H1 (cell line): Measurements from ENCODE around the gene STX4. TPM values are rescaled to one million over a fixed set of nuclear protein-coding genes. Genes with fewer than 3 reads are reported as not detected.

Source experiments
- CTCF ChIA-PET: fragments of 300-600 bp; sonication (Branson Sonifier 250); formaldehyde crosslinking; loops from one replicate; lab custom pipeline; 2021; ENCODE audit not compliant: partially characterized antibody; lab: Charles Lee
- POLR2A ChIA-PET: fragments of 300-600 bp; sonication (Branson Sonifier 250); formaldehyde crosslinking; loops from one replicate; lab custom pipeline; 2021; ENCODE audit warnings: inconsistent platforms; ENCODE audit not compliant: partially characterized antibody; lab: Charles Lee
- DNase-seq, 2 experiments: peaks; one replicate each; pipeline versions ENCODE4 v3.0.0 to v3.0.0-alpha.2; 2010 to 2022; ENCODE audit warnings: low spot score in 2 of 2, low read depth in 1 of 2, mixed read lengths in 1 of 2
- FAIRE-seq: peaks from 2 replicates; lab custom pipeline; 2011; peaks lifted over from hg19 to GRCh38; lab: Jason Lieb, UNC
- H2AFZ ChIP-seq: 2 replicates; pipeline ENCODE4 v1.8.1; 2012; ENCODE audit warnings: low read length, inconsistent platforms
- H2AK5ac ChIP-seq: 2 replicates; pipeline ENCODE4 v1.6.1; 2013; ENCODE audit warnings: low read depth, low read length
- H2BK120ac ChIP-seq: replicated peaks from 2 replicates; pipeline ENCODE3; 2013; ENCODE audit warnings: low read depth, low read length, inconsistent platforms
- H2BK12ac ChIP-seq: 2 replicates; pipeline ENCODE4 v1.6.1; 2013; ENCODE audit warnings: low read depth, low read length
- H2BK15ac ChIP-seq: 2 replicates; pipeline ENCODE4 v1.6.1; 2013; ENCODE audit warnings: low read length
- H2BK20ac ChIP-seq: 2 replicates; pipeline ENCODE4 v1.6.1; 2013; ENCODE audit warnings: low read length
- H2BK5ac ChIP-seq: 2 replicates; pipeline ENCODE4 v1.6.1; 2013; ENCODE audit warnings: low read depth, low read length
- H3K14ac ChIP-seq: 2 replicates; pipeline ENCODE4 v1.6.1; 2013; ENCODE audit warnings: inconsistent platforms; ENCODE audit not compliant: insufficient read length
- H3K18ac ChIP-seq: 2 replicates; pipeline ENCODE4 v1.6.1; 2013; ENCODE audit warnings: low read length; ENCODE audit errors: extremely low read depth
- H3K23ac ChIP-seq: 2 replicates; pipeline ENCODE4 v1.6.1; 2013; ENCODE audit warnings: inconsistent platforms; ENCODE audit not compliant: insufficient read length
- H3K23me2 ChIP-seq: 2 replicates; pipeline ENCODE4 v1.6.1; 2013; ENCODE audit warnings: low read depth, low read length
- H3K27ac ChIP-seq: 2 replicates; pipeline ENCODE4 v1.6.1; 2011; ENCODE audit warnings: low read depth, low read length, inconsistent platforms
- H3K27me3 ChIP-seq, 4 experiments: replicated peaks in 1 of 4; 1 replicate in 1 of 4; 2 replicates in 3 of 4; pipeline versions ENCODE4 v1.6.1 to v1.8.1; 2011 to 2013; ENCODE audit warnings: low read length in 3 of 4, mild to moderate bottlenecking in 3 of 4, inconsistent platforms in 2 of 4, mixed read lengths in 2 of 4, moderate library complexity in 1 of 4; ENCODE audit not compliant: control insufficient read depth in 3 of 4, insufficient read depth in 3 of 4; ENCODE audit errors: extremely low read depth in 1 of 4
- H3K36me3 ChIP-seq, 4 experiments: 2 replicates each; pipeline versions ENCODE4 v1.6.1 to v1.8.1; 2011 to 2013; ENCODE audit warnings: mild to moderate bottlenecking in 4 of 4, low read length in 3 of 4, moderate library complexity in 2 of 4, control low read depth in 1 of 4, inconsistent platforms in 1 of 4; ENCODE audit not compliant: insufficient read depth in 4 of 4, control insufficient read depth in 2 of 4
- H3K4ac ChIP-seq: replicated peaks from 2 replicates; pipeline ENCODE3; 2013; ENCODE audit warnings: low read length, low read depth, mixed read lengths, inconsistent platforms; ENCODE audit not compliant: insufficient read length
- H3K4me1 ChIP-seq, 4 experiments: replicated peaks in 1 of 4; 1 replicate in 1 of 4; 2 replicates in 3 of 4; pipeline versions ENCODE4 v1.6.1 to v1.8.1; 2011 to 2013; ENCODE audit warnings: low read length in 3 of 4, inconsistent platforms in 2 of 4, mixed read lengths in 1 of 4; ENCODE audit not compliant: insufficient read depth in 4 of 4, control insufficient read depth in 3 of 4
- H3K4me2 ChIP-seq, 2 experiments: 2 replicates each; pipeline versions ENCODE4 v1.6.1 to v1.8.1; 2011 to 2013; ENCODE audit warnings: low read depth in 2 of 2, low read length in 2 of 2, control low read depth in 1 of 2, inconsistent platforms in 1 of 2, mild to moderate bottlenecking in 1 of 2; ENCODE audit not compliant: insufficient read depth in 1 of 2
- H3K4me3 ChIP-seq, 4 experiments: fragments of 200-600, 300-600 bp in 1 of 4; sonication (generic), shearing (Covaris generic), sonication (Bioruptor Twin) in 1 of 4; 2 replicates each; pipeline versions ENCODE4 v1.5.1 to v1.8.1; 2011 to 2016; ENCODE audit warnings: low read length in 4 of 4, low read depth in 3 of 4, control low read depth in 2 of 4, inconsistent platforms in 2 of 4, mild to moderate bottlenecking in 2 of 4, mixed read lengths in 1 of 4, moderate library complexity in 1 of 4; ENCODE audit not compliant: insufficient read depth in 2 of 4; ENCODE audit errors: extremely low read depth in 1 of 4
- H3K56ac ChIP-seq: replicated peaks from 2 replicates; pipeline ENCODE3; 2013; ENCODE audit warnings: low read depth, mild to moderate bottlenecking, mixed read lengths, low read length, inconsistent platforms; ENCODE audit not compliant: insufficient read length
- H3K79me1 ChIP-seq: 2 replicates; pipeline ENCODE4 v1.6.1; 2013; ENCODE audit warnings: low read depth, low read length, control low read depth
- H3K79me2 ChIP-seq, 2 experiments: 2 replicates each; pipeline versions ENCODE4 v1.6.1 to v1.8.1; 2012 to 2013; ENCODE audit warnings: low read length in 2 of 2, mild to moderate bottlenecking in 2 of 2, inconsistent platforms in 1 of 2; ENCODE audit not compliant: insufficient read depth in 2 of 2, control insufficient read depth in 1 of 2
- H3K9ac ChIP-seq, 4 experiments: replicated peaks in 1 of 4; 1 replicate in 1 of 4; 2 replicates in 3 of 4; pipeline versions ENCODE4 v1.6.1 to v1.8.1; 2011 to 2013; ENCODE audit warnings: low read depth in 3 of 4, low read length in 3 of 4, control low read depth in 2 of 4, mild to moderate bottlenecking in 2 of 4, moderate library complexity in 2 of 4, inconsistent platforms in 1 of 4; ENCODE audit errors: extremely low read depth in 1 of 4
- H3K9me3 ChIP-seq, 2 experiments: 2 replicates each; pipeline versions ENCODE4 v1.6.1 to v1.8.1; 2012 to 2013; ENCODE audit warnings: mild to moderate bottlenecking in 2 of 2, moderate library complexity in 2 of 2, control low read depth in 1 of 2, inconsistent platforms in 1 of 2, low read depth in 1 of 2, low read length in 1 of 2, mixed read lengths in 1 of 2; ENCODE audit not compliant: insufficient read depth in 2 of 2
- H4K20me1 ChIP-seq, 2 experiments: replicated peaks in 1 of 2; 2 replicates each; pipeline versions ENCODE3 to v1.8.1; 2011 to 2013; ENCODE audit warnings: inconsistent platforms in 2 of 2, low read length in 2 of 2, mild to moderate bottlenecking in 1 of 2; ENCODE audit not compliant: insufficient read depth in 2 of 2, control insufficient read depth in 1 of 2
- H4K5ac ChIP-seq: 2 replicates; pipeline ENCODE4 v1.6.1; 2013; ENCODE audit warnings: low read length, low read depth, mixed read lengths, inconsistent platforms; ENCODE audit not compliant: insufficient read length
- H4K8ac ChIP-seq: 2 replicates; pipeline ENCODE4 v1.8.0; 2013; ENCODE audit warnings: mild to moderate bottlenecking, moderate library complexity, low read length, inconsistent platforms; ENCODE audit not compliant: insufficient read depth; ENCODE audit errors: extremely low read depth
- H4K91ac ChIP-seq: replicated peaks from 2 replicates; pipeline ENCODE3; 2013; ENCODE audit warnings: low read length, mixed read lengths, inconsistent platforms; ENCODE audit not compliant: insufficient read length
- CEBPB ChIP-seq: IDR thresholded peaks from 2 replicates; pipeline ENCODE4 v1.6.1; 2012; ENCODE audit warnings: low read depth, low read length
- HDAC2 ChIP-seq, 2 experiments: fragments of 300-600 bp in 1 of 2; sonication (generic) in 1 of 2; IDR thresholded peaks; 2 replicates each; pipeline ENCODE4 v1.6.1; 2011 to 2012; ENCODE audit warnings: low read depth in 2 of 2, low read length in 2 of 2, mild to moderate bottlenecking in 2 of 2, moderate library complexity in 2 of 2, borderline replicate concordance in 1 of 2, inconsistent platforms in 1 of 2
- KDM4A ChIP-seq: IDR thresholded peaks from one replicate; pipeline ENCODE4 v1.7.1; 2012; ENCODE audit warnings: low read depth, mild to moderate bottlenecking, moderate library complexity, low read length, inconsistent platforms; ENCODE audit not compliant: severe bottlenecking
- POLR2A ChIP-seq, 2 experiments: IDR thresholded peaks; 1 replicate in 1 of 2; 2 replicates in 1 of 2; pipeline ENCODE4 v1.6.1; 2011; ENCODE audit warnings: low read depth in 2 of 2, low read length in 2 of 2, mild to moderate bottlenecking in 2 of 2; ENCODE audit errors: control extremely low read depth in 1 of 2
- SIRT6 ChIP-seq: IDR thresholded peaks from one replicate; pipeline ENCODE4 v1.7.1; 2012; ENCODE audit warnings: low read length, inconsistent platforms
- SRF ChIP-seq: IDR thresholded peaks from 2 replicates; pipeline ENCODE4 v1.6.1; 2011; ENCODE audit warnings: mild to moderate bottlenecking, low read depth, low read length, moderate library complexity
- YY1 ChIP-seq: IDR thresholded peaks from 2 replicates; pipeline ENCODE4 v1.6.1; 2011; ENCODE audit warnings: low read depth, mild to moderate bottlenecking, low read length
- WGBS, 2 experiments: shearing (Covaris generic) in 1 of 2; methylation state at CpG; one replicate each; pipeline versions ENCODE4 v1.1.6 to v1.1.7; 2013 to 2015; ENCODE audit warnings: low lambda C conversion rate in 2 of 2, mixed read lengths in 2 of 2, inconsistent platforms in 1 of 2, low coverage in 1 of 2, missing lambda C conversion rate in 1 of 2; ENCODE audit not compliant: insufficient replicate concordance in 2 of 2, insufficient coverage in 1 of 2, insufficient read length in 1 of 2; ENCODE audit errors: extremely low coverage in 1 of 2, missing lambda C conversion rate in 1 of 2; 5-methylcytosine and 5-hydroxymethylcytosine counted together
- polyA plus RNA-seq, 7 experiments: library from polyadenylated mRNA; depleted of rRNA in 3 of 7; stranded (reverse) in 5 of 7; unstranded in 2 of 7; fragments of >200 nt in 5 of 7; fragments of 200-250 nt in 2 of 7; gene quantifications; 1 replicate in 5 of 7; 2 replicates in 1 of 7; 4 replicates in 1 of 7; pipeline versions ENCODE4 v1.2.1 to v1.2.3, GENCODE V29; 2011 to 2013; ENCODE audit warnings: missing spikeins in 2 of 7, mixed read lengths in 2 of 7
- total RNA-seq: library from RNA; stranded (reverse); fragmentation: NEBNext Ultra II Directional; extraction: Animal tissue kit (Norgen Biotek cat#: 25700); gene quantifications from 2 replicates; pipeline ENCODE4 v1.2.1, GENCODE V29; 2021

STX4 gene
- total and polyA plus RNA-seq, 2 of the 8 experiments (the other 6 are each of a cell fraction or from before 2014, with no cell fraction given) = 25.8 to 32.3 TPM

GRCh38 chr16:30987581-30988190 is 45.7 kb upstream of the STX4 start:
- 92% methylated on average over 28 of the region's 30 CpGs; no CpG with 5 or more reads in 1 of the 2 experiments for WGBS, 2 experiments
- H3K36me3 ChIP-seq = peaks cover 2 to 6% (median 4%) of the 10 kb centered on the region in 4 experiments; a peak in 4 of 8 replicates
- H2AK5ac ChIP-seq = no peak overlapping the region
- no peak overlapping the region for H2BK12ac ChIP-seq
- H3K27ac ChIP-seq = no peak overlapping the region
- H2BK120ac ChIP-seq = no peak overlapping the region
- H3K56ac ChIP-seq = no peak overlapping the region
- ChIA-PET POLR2A (interaction anchor here (1.1 to 4.4 kb wide), 8 partner anchors 9 to 148 kb away, joined by 3 to 20 read pairs (median 6); partner anchors contain the start of genes PRSS8, ZNF646 and ZNF668), CTCF (interaction anchor here (1.0 to 5.5 kb wide), 7 partner anchors 21 to 345 kb away, joined by 3 to 39 read pairs (median 7); no protein-coding TSS in a partner anchor)
- H4K20me1 ChIP-seq = peaks cover 0 to 10% of the 10 kb centered on the region in 2 experiments
- no peak overlapping the region for H3K4me3 ChIP-seq
- no peak overlapping the region for H2BK5ac ChIP-seq
- no peak overlapping the region for H3K14ac ChIP-seq
- H3K4me2 ChIP-seq = no peak overlapping the region
- H3K79me2 ChIP-seq = no peaks in the 10 kb centered on the region
- no peaks in the 10 kb centered on the region for H3K79me1 ChIP-seq
- peak overlapping the region; percentile 42; the same call in 1 of the 2 replicates for H4K8ac ChIP-seq
- no peak overlapping the region for H3K4ac ChIP-seq
- H3K18ac ChIP-seq = no peak overlapping the region
- H2BK15ac ChIP-seq = no peak overlapping the region
- no peak overlapping the region for H2AFZ ChIP-seq
- H3K9ac ChIP-seq = no peak overlapping the region
- no peak overlapping the region for H3K23ac ChIP-seq
- H3K23me2 ChIP-seq = peaks cover 3% of the 10 kb centered on the region; the same call in 1 of the 2 replicates
- DNase-seq (no peak), FAIRE-seq (no peak)
- no peak overlapping the region for H4K5ac ChIP-seq
- TF ChIP-seq HDAC2 (IDR thresholded peaks at IDR 0.05; ENCODE audit: borderline replicate concordance in 1 of 2, low read depth in 2 of 2, low read length in 2 of 2) (no peak), SRF (no peak), CEBPB (0 out of 2 replicates have a peak, but pooled peaks have one; percentile 9), YY1 (no peak), SIRT6 (no peak), POLR2A (IDR thresholded peaks at IDR 0.05; ENCODE audit: control extremely low read depth in 1 of 2, low read depth in 2 of 2, low read length in 2 of 2) (0 out of 3 replicates have a peak, but pooled peaks of 1 of the 2 experiments have one; percentile 33), KDM4A (no peak)
- H3K27me3 ChIP-seq = no peaks in the 10 kb centered on the region; a peak in 1 of 7 replicates
- H4K91ac ChIP-seq = no peak overlapping the region
- H2BK20ac ChIP-seq = no peak overlapping the region
- H3K9me3 ChIP-seq = no peaks in the 10 kb centered on the region
- H3K4me1 ChIP-seq = peaks cover 0 to 5% (median 2%) of the 10 kb centered on the region in 4 experiments; a peak in 4 of 7 replicates
